Measurements from ENCODE around the gene SP7.

- TF ChIP-seq EZH2 (IDR thresholded peaks at IDR 0.05; ENCODE audit: insufficient read depth, poor library complexity, severe bottlenecking), result no peak
- TF ChIP-seq EZH2phosphoT487 (IDR thresholded peaks at IDR 0.05; ENCODE audit: insufficient read depth, low read depth), result no peak
Observed at GRCh38 chr12:53320352-53321195, 15.6 kb downstream of the SP7 start.

All from GM23248 (cell line).